ENCODE data around the gene TEX264.
A peak's percentile ranks its signal among the peaks of the same experiment; 100 is the strongest.
"Not testable (repeated sequence)": the region's sequence is repeated elsewhere in the genome, so short reads cannot be mapped to it uniquely, and the experiment has no call there.

Gene TEX264

DNA sequence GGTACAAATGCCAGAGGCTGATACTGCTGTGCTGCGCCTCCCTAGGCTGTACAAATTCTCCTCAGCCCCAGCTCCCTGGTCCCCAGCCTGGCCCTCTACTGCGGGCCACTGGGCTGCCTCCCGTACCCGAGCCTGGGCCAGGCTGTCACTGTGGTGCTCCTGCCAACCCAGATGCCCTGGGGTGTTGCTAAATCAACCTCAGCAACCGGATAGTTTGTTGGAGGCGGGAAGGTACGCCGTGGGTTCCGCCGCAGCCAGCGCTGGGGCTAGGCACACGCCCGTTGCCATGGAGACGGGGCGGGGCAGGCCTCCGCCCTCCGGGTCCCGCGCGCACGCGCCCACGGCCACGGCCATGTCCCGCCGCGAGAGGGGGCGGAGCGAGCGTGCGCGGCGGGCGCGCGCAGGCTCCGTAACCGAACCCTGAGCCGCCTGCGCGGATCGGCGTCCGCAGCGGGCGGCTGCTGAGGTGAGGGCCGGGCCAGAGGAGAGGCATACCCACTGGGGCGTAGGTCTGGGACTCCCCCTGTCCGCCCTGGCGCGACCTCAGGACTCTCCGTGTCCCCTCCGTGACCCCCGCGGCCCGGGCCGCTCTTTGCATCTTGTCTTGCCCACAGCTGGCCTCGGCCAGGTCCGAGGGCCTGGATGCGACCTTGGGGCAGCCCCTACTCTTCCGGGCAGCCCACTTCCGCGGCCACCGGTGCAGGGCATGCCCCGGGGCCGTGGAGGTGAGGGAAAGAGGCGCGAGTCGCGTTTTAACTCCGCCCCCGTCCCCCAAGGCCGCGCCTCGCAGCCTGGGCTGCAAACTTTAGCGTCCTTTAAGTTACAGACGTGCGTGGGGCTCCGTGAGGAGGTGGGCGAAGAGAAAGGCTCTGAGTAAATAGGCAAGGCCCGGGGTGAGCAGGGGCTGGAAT, at the start of gene TEX264:
TEX264 (plus strand) TSS at position 430 of the 911 bp plus-strand sequence. CDS start 3,053 bp downstream, outside the sequence.
- DNase-seq, result peak; percentile 81

DNA sequence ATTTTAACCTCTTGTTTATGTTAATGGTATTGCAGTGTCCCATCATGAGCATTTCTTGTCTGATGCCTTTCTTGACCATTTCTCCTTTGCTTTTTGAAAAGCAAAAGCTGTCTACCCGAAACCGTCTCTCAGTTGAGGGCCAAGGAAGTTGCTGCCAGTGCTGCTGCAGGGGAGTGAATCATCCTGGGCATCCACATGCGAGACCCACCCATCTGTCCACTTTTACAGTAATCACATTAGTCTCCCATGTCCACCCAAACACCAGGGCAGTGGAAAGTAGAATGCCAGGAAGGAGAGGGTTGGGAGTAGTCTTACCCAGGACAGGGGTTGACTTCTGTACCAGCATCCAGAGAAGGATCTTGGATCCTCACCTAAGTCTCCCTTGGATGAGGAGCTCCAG, 48.6 kb upstream of the TEX264 start:
- DNase-seq, result no peak

DNA sequence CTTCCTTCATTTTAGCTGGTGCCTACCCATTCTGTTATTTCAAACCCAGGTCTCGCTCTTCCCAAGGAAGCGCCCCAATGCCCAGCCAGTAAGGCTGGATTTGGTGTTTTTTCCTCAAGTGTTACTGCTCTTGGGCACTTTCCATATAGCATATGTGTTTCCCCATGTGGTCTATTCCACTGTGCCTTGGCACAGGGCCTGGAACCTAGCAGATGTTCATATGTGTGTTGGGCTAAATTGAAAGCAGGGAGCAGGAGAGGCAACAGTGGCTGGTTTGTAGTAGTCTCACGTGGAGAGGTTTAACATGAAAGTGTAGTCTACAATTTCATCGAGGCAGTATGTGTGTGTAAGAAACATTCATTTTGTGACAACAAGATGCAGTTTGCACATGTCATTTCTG, 48.2 kb upstream of the TEX264 start:
- DNase-seq, result no peak

- no peak for DNase-seq
These were observed 40.5 kb upstream of the TEX264 start for GRCh38 chr3:51630513-51630912.

DNA sequence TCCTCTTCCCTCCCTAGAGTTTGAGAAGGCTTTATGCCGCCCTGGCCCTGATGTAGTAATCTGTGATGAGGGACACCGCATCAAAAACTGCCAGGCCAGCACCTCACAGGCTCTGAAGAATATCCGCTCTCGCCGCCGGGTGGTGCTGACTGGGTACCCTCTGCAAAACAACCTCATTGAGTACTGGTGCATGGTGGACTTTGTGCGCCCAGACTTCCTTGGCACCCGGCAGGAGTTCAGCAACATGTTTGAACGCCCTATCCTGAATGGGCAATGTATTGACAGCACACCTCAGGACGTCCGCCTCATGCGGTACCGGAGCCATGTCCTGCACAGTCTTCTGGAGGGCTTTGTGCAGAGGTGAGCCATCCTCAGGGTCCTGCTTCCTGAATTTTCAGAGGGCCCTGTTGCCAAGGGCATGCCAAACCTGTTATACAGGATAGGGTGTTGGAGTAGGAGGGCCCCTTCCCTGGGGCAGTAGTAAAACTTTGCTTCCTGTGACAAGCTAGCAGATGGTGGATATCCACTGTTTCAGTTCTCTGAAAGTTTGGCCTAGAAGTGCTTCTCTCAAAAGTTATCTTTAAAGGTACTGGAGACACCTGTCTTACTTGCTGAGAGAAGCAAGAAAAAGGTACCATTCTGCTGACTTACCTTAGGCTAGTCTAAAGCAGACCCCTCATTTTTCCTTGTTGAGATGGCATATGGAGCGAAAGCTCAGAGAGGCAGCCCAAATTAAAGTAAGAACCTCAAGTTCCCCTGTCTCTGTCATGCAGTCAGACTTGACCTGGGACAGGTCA, 33.7 kb upstream of the TEX264 start:
- DNase-seq, result no peak

- DNase-seq, result peak; percentile 41
These were observed 33.0 kb upstream of the TEX264 start for GRCh38 chr3:51637941-51638471.

DNA sequence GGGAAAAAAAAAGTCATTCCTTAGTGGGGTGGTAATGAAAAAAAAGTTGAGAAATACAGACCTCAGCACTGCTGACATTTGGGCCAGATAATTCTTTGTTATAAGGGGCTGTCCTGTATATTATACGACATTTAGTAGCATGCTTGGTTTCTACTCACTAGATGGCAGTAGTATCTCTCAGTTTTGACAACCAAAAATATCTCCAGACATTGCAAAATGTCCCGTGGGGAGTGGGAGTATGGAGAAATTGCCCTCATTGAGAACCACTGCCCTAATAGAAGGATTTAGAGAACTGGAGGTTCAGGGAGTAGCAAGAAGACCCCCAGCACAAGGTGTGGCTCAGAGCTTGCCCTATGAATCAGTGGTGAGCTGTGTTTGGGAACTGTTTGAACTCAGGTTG, 28.6 kb upstream of the TEX264 start:
- no peak for DNase-seq

DNA sequence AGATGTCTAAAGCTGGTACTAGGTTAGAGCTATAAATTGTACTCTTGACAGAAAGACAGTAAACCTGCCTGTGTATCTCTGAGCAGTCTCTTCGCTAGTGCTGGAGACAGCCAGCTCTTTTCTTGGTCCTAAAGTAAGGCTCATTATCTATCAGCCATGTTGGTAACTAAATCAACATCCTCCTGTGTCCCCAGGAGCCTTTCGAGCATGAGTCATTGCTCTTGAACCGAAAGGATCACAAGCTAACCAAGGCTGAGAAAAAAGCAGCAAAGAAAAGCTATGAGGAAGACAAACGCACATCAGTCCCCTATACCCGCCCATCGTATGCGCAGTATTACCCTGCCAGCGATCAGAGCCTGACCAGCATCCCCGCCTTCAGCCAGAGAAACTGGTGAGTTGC, 25.0 kb upstream of the TEX264 start:
- DNase-seq, result no peak

DNA sequence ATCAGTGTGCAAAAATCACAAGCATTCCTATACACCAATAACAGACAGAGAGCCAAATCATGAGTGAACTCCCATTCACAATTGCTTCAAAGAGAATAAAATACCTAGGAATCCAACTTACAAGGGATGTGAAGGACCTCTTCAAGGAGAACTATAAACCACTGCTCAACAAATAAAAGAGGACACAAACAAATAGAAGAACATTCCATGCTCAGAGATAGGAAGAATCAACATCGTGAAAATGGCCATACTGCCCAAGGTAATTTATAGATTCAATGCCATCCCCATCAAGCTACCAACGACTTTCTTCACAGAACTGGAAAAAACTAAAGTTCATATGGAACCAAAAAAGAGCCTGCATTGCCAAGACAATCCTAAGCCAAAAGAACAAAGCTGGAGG, 18.9 kb upstream of the TEX264 start:
- not testable (repeated sequence) for DNase-seq

- DNase-seq, result not testable (repeated sequence)
These were observed 17.6 kb upstream of the TEX264 start for GRCh38 chr3:51653409-51653808.

DNA sequence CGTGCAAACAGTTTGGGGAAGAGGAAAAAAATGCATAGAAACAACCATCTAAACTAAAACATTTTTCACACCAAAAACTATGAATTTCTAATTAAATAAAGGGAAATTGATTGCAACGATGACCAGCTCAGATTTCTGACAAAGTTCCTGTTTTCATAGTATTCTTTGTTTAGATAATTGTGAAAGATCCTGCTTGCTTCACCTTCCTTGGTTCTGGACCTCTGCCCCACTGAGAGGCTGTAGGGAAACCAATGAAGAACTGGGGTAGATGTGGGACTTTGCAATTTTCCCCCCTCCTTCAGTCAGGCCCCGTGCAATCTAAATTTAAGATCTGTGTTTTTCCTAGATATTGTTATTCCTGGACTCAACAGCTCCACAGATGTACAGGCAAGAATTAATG, 13.8 kb upstream of the TEX264 start:
- DNase-seq, result peak; percentile 13

- DNase-seq, result no peak
These were observed 11.1 kb upstream of the TEX264 start for GRCh38 chr3:51659942-51660341.

DNA sequence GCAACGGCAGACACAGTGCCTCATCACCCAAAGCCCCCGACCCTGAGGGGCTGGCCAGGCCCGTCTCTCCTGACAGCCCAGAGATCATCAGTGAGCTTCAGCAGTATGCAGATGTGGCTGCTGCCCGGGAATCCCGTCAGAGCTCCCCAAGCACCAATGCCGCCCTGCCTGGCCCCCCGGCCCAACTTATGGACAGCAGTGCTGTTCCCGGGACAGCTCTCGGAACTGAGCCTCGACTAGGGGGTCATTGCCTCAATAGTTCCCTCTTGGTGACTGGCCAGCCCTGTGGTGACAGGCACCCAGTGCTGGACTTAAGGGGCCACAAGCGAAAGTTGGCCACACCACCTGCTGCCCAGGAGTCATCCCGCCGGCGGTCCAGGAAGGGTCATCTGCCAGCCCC, 8.6 kb upstream of the TEX264 start:
- DNase-seq, result no peak

DNA sequence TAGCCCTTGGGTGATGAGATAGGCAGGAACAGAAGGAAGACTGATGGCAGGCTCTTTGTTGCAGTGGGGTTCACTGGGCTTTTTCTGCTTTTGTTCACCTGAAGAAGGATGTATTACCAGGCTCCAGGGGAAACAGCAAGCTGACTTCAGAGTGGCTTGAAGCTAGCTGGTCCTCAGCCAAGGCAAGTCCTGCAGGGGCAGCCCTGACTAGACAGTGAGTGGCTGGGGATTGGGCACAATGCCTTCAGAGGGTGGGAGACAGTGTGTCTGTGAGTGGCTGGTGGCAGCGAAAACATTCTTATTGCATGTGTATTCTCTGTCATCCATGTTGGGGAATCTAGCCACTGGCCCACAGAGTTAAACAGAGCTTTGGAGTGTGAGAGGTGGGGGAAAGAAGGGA, 2.3 kb upstream of the TEX264 start:
- no peak for DNase-seq

DNA sequence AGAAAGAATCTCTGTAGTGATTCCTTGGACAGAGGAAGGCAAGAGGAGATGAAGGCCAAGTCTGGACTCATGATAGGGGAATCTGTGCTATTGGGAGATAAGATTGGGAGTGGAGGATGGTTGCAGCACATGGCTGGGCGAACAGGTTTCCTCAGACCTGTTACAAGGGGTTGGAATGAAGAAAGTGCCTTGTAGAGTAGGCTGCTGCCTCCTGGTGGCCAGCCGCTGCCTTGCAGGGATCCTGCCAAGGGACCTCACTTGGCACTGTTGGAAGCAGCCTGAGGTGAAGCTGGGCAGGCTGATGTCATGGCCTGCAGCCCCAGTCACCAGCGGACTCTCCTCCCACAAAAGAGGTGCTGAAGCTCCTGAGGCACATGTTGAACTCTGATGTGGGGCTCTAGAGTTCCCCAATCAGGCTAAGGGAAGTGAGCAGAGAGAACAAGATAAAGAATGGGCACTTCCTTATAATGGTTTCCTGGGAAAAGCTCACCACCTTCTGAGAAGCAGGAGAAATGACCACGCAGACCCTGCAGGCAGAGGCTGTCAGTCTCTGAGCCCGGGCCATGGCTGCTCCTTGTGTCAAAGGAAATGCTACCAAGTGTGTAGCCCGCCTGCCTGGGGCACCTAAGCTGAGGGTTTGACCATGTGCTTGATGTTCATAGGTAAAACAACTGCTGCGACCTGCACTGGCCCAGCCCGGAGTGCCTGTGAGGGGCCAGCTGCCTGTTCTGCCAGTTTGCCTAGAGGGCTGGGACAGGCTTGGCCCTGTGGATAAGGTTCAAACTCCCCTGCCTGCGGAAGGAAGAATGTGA, 1.6 kb upstream of the TEX264 start:
- DNase-seq, result peak; percentile 84

- DNase-seq, result no peak
These were observed 814 bp upstream of the TEX264 start for GRCh38 chr3:51670053-51670822.

DNA sequence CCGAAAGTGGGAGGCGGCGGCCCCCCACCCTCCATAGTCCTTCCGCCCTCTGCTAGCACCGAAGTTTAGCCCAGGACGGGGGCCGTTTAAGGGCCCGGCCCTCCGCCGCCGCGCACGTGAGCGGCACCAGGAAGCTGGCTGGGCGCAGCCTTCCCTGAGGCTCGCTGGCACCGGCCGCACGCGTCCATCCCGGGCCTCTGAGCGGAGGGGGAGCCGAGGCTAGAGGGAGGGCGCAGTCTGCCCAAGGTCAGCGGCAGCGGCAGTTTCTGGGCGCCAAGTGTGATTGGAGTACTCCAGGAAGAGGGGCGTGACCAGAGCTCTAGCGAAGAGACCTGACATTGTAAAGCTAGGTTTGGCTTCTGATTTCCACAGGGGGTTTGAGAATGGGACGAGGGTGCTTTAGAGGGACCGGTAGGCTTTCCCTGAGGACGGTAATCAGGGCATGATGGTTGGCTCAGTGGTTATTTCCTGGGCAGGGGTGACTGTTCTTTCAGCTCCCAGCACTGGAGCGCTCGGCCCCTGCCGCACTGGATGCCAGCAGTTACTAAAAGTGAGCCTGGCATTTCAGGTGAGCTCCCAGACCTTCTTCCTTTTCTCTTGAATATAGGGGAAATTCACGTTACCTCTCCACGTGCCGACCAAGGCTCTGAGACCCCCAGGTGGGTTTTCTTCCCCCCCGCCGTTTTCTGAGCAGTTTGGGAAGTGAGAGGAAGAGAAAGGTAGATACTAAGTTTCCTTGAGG, 853 bp downstream of the TEX264 start:
- DNase-seq, result peak; percentile 52

GRCh38 chr3:51673181-51673801, 2.2 kb downstream of the TEX264 start:
- no peak for DNase-seq

DNA sequence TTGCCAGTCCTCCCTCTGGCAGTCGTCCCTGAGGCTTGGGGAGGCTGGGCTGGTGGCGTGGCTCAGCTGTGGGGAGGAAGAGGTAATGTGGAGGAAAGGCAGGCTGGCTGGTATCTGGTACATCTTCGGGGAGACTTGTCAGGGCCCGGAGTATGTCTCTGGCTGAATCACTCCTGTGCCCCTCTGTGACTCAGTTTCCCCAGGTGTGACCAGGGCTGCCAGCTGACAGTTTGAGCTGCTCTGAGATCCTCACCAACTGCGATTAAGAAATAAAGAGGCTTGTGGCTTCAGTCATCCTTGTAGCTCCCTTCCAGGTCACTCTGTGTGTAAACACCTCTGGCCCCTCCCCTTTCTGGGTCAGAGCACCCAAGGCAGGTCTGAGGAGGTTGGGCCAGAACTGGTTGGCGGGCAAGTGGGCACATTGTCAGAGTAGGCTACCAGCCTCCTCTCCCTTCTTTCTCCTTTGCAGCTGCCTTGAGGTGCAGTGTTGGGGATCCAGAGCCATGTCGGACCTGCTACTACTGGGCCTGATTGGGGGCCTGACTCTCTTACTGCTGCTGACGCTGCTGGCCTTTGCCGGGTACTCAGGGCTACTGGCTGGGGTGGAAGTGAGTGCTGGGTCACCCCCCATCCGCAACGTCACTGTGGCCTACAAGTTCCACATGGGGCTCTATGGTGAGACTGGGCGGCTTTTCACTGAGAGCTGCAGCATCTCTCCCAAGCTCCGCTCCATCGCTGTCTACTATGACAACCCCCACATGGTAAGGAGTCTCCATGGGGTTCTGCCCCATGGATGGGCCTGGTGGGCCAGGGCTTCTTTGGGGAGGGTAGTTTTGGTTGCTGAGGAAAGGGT, 3.0 kb downstream of the TEX264 start:
- DNase-seq, result no peak

GRCh38 chr3:51675201-51675611, 4.2 kb downstream of the TEX264 start:
- no peak for DNase-seq

Measured in GF-D8 (cell line).